Loucy (cell line): ENCODE data around the gene MYBPC2.
A peak's percentile ranks its signal among the peaks of the same experiment; 100 is the strongest.
"Not testable (repeated sequence)": the region's sequence is repeated elsewhere in the genome, so short reads cannot be mapped to it uniquely, and the experiment has no call there.

Experiments
- H2AFZ ChIP-seq: fragments of 200-600 bp; sonication (generic); 2 replicates; pipeline ENCODE4 v1.6.0; 2016; ENCODE audit warnings: antibody characterized with exemption, mild to moderate bottlenecking, low read length, moderate library complexity
- H3F3A ChIP-seq: fragments of 200-600 bp; 2 replicates; pipeline ENCODE4 v1.6.0; 2016; ENCODE audit warnings: antibody characterized with exemption, low read depth, mild to moderate bottlenecking
- H3K27me3 ChIP-seq: fragments of 200-600 bp; sonication (generic); 2 replicates; pipeline ENCODE4 v1.6.1; 2014; ENCODE audit warnings: low read length, mild to moderate bottlenecking; ENCODE audit not compliant: insufficient read depth, poor library complexity, severe bottlenecking
- H3K36me3 ChIP-seq: fragments of 200-600 bp; sonication (generic); 2 replicates; pipeline ENCODE4 v1.6.1; 2016; ENCODE audit warnings: low read length; ENCODE audit not compliant: insufficient read depth
- H3K4me1 ChIP-seq: fragments of 200-600 bp; sonication (generic); 2 replicates; pipeline ENCODE4 v1.5.1; 2014; ENCODE audit warnings: low read length, mild to moderate bottlenecking; ENCODE audit not compliant: insufficient read depth, poor library complexity, severe bottlenecking
- H3K4me2 ChIP-seq: fragments of 200-600 bp; sonication (generic); 2 replicates; pipeline ENCODE4 v1.6.0; 2014; ENCODE audit warnings: antibody characterized with exemption, low read length, low read depth, mild to moderate bottlenecking; ENCODE audit not compliant: poor library complexity, severe bottlenecking
- H3K4me3 ChIP-seq: fragments of 200-600 bp; sonication (generic); 2 replicates; pipeline ENCODE4 v1.5.1; 2014; ENCODE audit warnings: low read length, mild to moderate bottlenecking, mixed read lengths; ENCODE audit not compliant: poor library complexity, severe bottlenecking
- H3K79me2 ChIP-seq: fragments of 200-600 bp; sonication (generic); 2 replicates; pipeline ENCODE4 v1.6.1; 2014; ENCODE audit warnings: low read length; ENCODE audit not compliant: insufficient read depth
- H3K9ac ChIP-seq: fragments of 200-600 bp; sonication (generic); 2 replicates; pipeline ENCODE4 v1.6.0; 2014; ENCODE audit warnings: mild to moderate bottlenecking, low read depth, low read length, moderate library complexity; ENCODE audit not compliant: poor library complexity, severe bottlenecking
- H3K9me2 ChIP-seq: fragments of 200-600 bp; sonication (generic); replicated peaks from 2 replicates; pipeline ENCODE4 v1.6.1; 2016; ENCODE audit warnings: low read depth, low read length, mixed read lengths
- H3K9me3 ChIP-seq: fragments of 200-600 bp; sonication (generic); 2 replicates; pipeline ENCODE4 v1.6.1; 2014; ENCODE audit warnings: mild to moderate bottlenecking, antibody characterized with exemption, low read length, low read depth; ENCODE audit not compliant: insufficient read depth
- H4K20me1 ChIP-seq: fragments of 200-600 bp; sonication (generic); 2 replicates; pipeline ENCODE4 v1.6.0; 2014; ENCODE audit warnings: antibody characterized with exemption, low read length, mild to moderate bottlenecking; ENCODE audit not compliant: insufficient read depth, poor library complexity, severe bottlenecking
- EZH2phosphoT487 ChIP-seq: fragments of 200-600 bp; IDR thresholded peaks from 2 replicates; pipeline ENCODE4 v1.6.1; 2018; ENCODE audit warnings: antibody characterized with exemption, mild to moderate bottlenecking, moderate library complexity, borderline replicate concordance
- TF ChIP-seq, protein P1 (sequence below): fragments of 200-600 bp; sonication (generic); conservative IDR thresholded peaks from 2 replicates; pipeline ENCODE4 v1.5.1; 2014; ENCODE audit warnings: mild to moderate bottlenecking, antibody characterized with exemption, low read length

Gene MYBPC2

DNA sequence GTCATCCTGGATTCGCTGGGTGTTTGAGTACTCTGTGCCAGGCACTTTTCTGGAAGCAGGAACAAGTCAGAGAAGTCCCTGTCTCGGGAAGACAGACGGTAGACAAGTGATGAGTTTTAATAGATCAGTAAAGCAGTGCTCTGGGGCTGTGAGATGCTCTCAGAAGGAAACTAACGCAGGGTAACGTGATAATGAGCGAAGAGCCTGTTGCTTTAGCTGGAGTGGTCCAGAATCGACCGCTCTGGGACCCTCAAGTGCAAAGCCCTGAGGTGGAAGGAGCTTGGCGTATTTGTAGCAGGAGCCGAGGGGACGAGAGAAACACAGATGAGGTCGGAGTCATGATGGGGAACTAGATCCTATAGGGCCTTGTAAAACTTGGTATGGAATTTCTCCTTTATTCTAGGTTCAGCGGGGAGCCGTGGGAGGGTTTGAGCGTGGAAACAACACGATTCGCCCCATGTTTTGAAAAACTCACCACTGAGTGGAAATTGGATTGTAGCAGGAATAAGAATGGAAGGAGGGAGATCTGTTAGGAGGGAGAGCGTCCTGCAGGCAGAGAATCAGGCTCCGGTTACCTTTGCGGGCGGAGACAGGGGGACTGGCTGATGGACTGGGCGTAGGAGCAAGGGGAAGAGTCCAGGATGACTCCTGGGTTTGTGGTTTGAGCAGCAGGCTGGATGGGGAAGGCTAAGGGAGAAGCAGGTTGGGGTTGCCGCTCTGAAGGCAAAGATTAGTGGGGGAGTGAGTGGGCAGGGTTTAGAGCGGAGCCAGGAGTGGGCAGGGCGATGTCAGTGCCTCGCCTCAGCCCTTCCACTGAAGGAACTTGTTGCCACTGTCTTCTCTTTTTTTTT lies 47.8 kb upstream of the MYBPC2 start:
- Histone ChIP-seq H3K27me3 (no peaks in the 10 kb centered on the region), H4K20me1 (peaks cover 24% of the 10 kb centered on the region), H3K36me3 (peaks cover 9% of the 10 kb centered on the region; the same call in 1 of the 2 replicates), H3K79me2 (peaks cover 49% of the 10 kb centered on the region), H3F3A (peaks cover 8% of the 10 kb centered on the region; the same call in 1 of the 2 replicates), H3K9me3 (no peaks in the 10 kb centered on the region), H3K4me1 (peaks cover 15% of the 10 kb centered on the region), H3K9me2 (no peaks in the 10 kb centered on the region), H3K9ac (peak overlapping the region; percentile 80), H3K4me3 (peak overlapping the region; percentile 83), H2AFZ (peak overlapping the region; percentile 62), H3K4me2 (peak overlapping the region; percentile 89)
- no peak for TF ChIP-seq EZH2phosphoT487
- TF ChIP-seq, protein P1, sequence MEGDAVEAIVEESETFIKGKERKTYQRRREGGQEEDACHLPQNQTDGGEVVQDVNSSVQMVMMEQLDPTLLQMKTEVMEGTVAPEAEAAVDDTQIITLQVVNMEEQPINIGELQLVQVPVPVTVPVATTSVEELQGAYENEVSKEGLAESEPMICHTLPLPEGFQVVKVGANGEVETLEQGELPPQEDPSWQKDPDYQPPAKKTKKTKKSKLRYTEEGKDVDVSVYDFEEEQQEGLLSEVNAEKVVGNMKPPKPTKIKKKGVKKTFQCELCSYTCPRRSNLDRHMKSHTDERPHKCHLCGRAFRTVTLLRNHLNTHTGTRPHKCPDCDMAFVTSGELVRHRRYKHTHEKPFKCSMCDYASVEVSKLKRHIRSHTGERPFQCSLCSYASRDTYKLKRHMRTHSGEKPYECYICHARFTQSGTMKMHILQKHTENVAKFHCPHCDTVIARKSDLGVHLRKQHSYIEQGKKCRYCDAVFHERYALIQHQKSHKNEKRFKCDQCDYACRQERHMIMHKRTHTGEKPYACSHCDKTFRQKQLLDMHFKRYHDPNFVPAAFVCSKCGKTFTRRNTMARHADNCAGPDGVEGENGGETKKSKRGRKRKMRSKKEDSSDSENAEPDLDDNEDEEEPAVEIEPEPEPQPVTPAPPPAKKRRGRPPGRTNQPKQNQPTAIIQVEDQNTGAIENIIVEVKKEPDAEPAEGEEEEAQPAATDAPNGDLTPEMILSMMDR, result no peak

DNA sequence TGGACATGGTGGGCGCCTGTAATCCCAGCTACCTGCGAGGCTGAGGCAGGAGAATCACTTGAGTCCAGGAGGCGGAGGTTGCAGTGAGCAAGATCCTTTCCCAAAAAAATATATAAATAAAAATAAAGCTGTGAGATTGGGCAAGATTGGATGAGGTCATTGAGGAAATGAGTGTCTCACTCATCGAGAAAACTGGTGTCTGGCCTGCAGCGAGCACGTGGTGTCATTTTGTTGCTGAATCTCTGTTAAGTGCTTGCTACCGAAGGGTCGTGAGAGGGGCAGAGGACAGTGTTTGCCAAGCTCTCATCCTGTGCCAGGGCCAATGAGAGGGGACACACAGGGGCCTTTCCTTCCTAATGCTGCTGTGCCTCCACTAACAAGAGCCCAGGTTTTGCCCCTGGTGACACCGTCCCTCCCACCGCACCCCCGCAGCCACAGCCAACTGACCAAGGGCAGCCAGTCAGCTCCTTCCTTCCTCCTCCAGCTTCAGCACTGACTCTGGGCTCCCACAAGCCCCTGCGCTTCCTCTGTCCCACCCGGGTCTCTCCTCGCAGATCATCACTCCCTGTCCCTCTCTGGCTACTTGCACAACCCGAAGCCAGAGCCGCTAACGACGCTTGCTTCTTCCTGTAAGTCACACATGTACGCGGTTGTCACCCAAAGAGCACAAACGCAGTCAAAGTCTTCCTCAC lies 45.4 kb upstream of the MYBPC2 start:
- peaks cover 54% of the 10 kb centered on the region for H3K79me2 ChIP-seq

GRCh38 chr19:50387868-50388245 lies 44.8 kb upstream of the MYBPC2 start:
- no peak overlapping the region for H3K4me3 ChIP-seq
- H3K9me3 ChIP-seq, result no peaks in the 10 kb centered on the region
- H3K9ac ChIP-seq, result peak overlapping the region; percentile 15

More for the DNA sequence above, 45.4 kb upstream of the MYBPC2 start:
- Histone ChIP-seq H3K27me3 (no peaks in the 10 kb centered on the region), H3K4me1 (peaks cover 15% of the 10 kb centered on the region), H3K9ac (peak overlapping the region; percentile 15), H3K4me3 (no peak overlapping the region), H3K9me2 (no peaks in the 10 kb centered on the region), H3K36me3 (peaks cover 6% of the 10 kb centered on the region; the same call in 1 of the 2 replicates), H3K4me2 (peak overlapping the region; percentile 89), H3K9me3 (no peaks in the 10 kb centered on the region), H2AFZ (no peak overlapping the region), H3F3A (peaks cover 8% of the 10 kb centered on the region; the same call in 1 of the 2 replicates), H4K20me1 (peaks cover 23% of the 10 kb centered on the region)
- TF ChIP-seq, protein P1, result no peak
- no peak for TF ChIP-seq EZH2phosphoT487

GRCh38 chr19:50390295-50390694 lies 42.4 kb upstream of the MYBPC2 start:
- Histone ChIP-seq H4K20me1 (peaks cover 14% of the 10 kb centered on the region), H3K79me2 (peaks cover 65% of the 10 kb centered on the region)
- not testable (repeated sequence) for H3K36me3 ChIP-seq, H3K27me3 ChIP-seq, H3K4me3 ChIP-seq, H3F3A ChIP-seq, H3K9me3 ChIP-seq, H3K9ac ChIP-seq, H2AFZ ChIP-seq, H3K4me2 ChIP-seq, H3K9me2 ChIP-seq, H3K4me1 ChIP-seq

More at GRCh38 chr19:50387868-50388245, 44.8 kb upstream of the MYBPC2 start:
- peaks cover 15% of the 10 kb centered on the region for H3K4me1 ChIP-seq
- no peaks in the 10 kb centered on the region for H3K27me3 ChIP-seq
- H3K36me3 ChIP-seq, result peaks cover 6% of the 10 kb centered on the region; the same call in 1 of the 2 replicates
- TF ChIP-seq, protein P1, result no peak
- TF ChIP-seq EZH2phosphoT487, result no peak
- peaks cover 59% of the 10 kb centered on the region for H3K79me2 ChIP-seq
- no peaks in the 10 kb centered on the region for H3K9me2 ChIP-seq
- H3K4me2 ChIP-seq, result peak overlapping the region; percentile 89
- H2AFZ ChIP-seq, result no peak overlapping the region
- peaks cover 23% of the 10 kb centered on the region for H4K20me1 ChIP-seq
- H3F3A ChIP-seq, result peaks cover 7% of the 10 kb centered on the region; the same call in 1 of the 2 replicates

GRCh38 chr19:50390952-50391351 lies 41.7 kb upstream of the MYBPC2 start:
- H3K9me3 ChIP-seq, H3K4me3 ChIP-seq, H3K9ac ChIP-seq, H3K4me1 ChIP-seq, H2AFZ ChIP-seq, H3K9me2 ChIP-seq, H3F3A ChIP-seq, H3K4me2 ChIP-seq, H3K27me3 ChIP-seq, H3K36me3 ChIP-seq: not testable (repeated sequence)
- H3K79me2 ChIP-seq, result peaks cover 58% of the 10 kb centered on the region
- peaks cover 12% of the 10 kb centered on the region for H4K20me1 ChIP-seq
